SU-DHL-6 (cell line): ENCODE data around the gene OR2G3.

Experiments used
- H2AFZ ChIP-seq: fragments of 200-600 bp; sonication (generic); 2 replicates; pipeline ENCODE4 v1.6.1; 2014; ENCODE audit warnings: low read depth, mild to moderate bottlenecking, moderate library complexity, mixed read lengths, antibody characterized with exemption, low read length; ENCODE audit not compliant: severe bottlenecking
- H3F3A ChIP-seq: fragments of 200-600 bp; shearing (Covaris generic); 2 replicates; pipeline ENCODE4 v1.6.0; 2016; ENCODE audit warnings: antibody characterized with exemption, mild to moderate bottlenecking; ENCODE audit not compliant: insufficient read depth
- H3K27ac ChIP-seq: fragments of 200-600 bp; sonication (generic); 2 replicates; pipeline ENCODE4 v1.5.1; 2016; ENCODE audit warnings: low read depth, mild to moderate bottlenecking, low read length, moderate library complexity, mixed read lengths
- H3K27me3 ChIP-seq: fragments of 200-600 bp; sonication (generic), shearing (Covaris generic); 2 replicates; pipeline ENCODE4 v1.6.0; 2014; ENCODE audit warnings: mild to moderate bottlenecking, low read length
- H3K36me3 ChIP-seq: fragments of 200-600 bp; sonication (generic); 2 replicates; pipeline ENCODE4 v1.6.1; 2014; ENCODE audit warnings: mild to moderate bottlenecking, low read length, mixed read lengths
- H3K4me2 ChIP-seq: fragments of 300-600, 200-600 bp; shearing (Covaris generic), sonication (generic); 2 replicates; pipeline ENCODE4 v1.6.0; 2014; ENCODE audit warnings: low read length, low read depth, mild to moderate bottlenecking; ENCODE audit not compliant: poor library complexity, severe bottlenecking
- H3K4me3 ChIP-seq: fragments of 200-600 bp; sonication (generic); 2 replicates; pipeline ENCODE4 v1.5.1; 2014; ENCODE audit warnings: antibody characterized with exemption, low read length, mild to moderate bottlenecking, mixed read lengths; ENCODE audit not compliant: insufficient read depth, poor library complexity, severe bottlenecking
- H3K79me2 ChIP-seq: fragments of 200-600 bp; sonication (generic); 2 replicates; pipeline ENCODE4 v1.6.1; 2014; ENCODE audit warnings: mild to moderate bottlenecking, low read length, moderate library complexity; ENCODE audit not compliant: insufficient read depth
- H3K9ac ChIP-seq: fragments of 200-600 bp; sonication (generic); 2 replicates; pipeline ENCODE4 v1.7.0; 2014; ENCODE audit warnings: mild to moderate bottlenecking, low read length
- H3K9me2 ChIP-seq: fragments of 200-600 bp; sonication (generic); replicated peaks from 2 replicates; pipeline ENCODE4 v1.6.1; 2014; ENCODE audit warnings: low read length; ENCODE audit not compliant: insufficient read depth
- H3K9me3 ChIP-seq: fragments of 200-600 bp; sonication (generic); 2 replicates; pipeline ENCODE4 v1.6.1; 2014; ENCODE audit warnings: low read length, mixed read lengths; ENCODE audit not compliant: insufficient read depth
- H4K20me1 ChIP-seq: fragments of 200-600 bp; sonication (generic); 2 replicates; pipeline ENCODE4 v1.6.1; 2014; ENCODE audit warnings: low read depth, mild to moderate bottlenecking, antibody characterized with exemption, low read length, moderate library complexity, mixed read lengths
- EZH2phosphoT487 ChIP-seq: fragments of 200-600 bp; sonication (generic), shearing (Covaris generic); conservative IDR thresholded peaks from 2 replicates; pipeline ENCODE4 v1.6.1; 2018; ENCODE audit warnings: mild to moderate bottlenecking, antibody characterized with exemption, low read length, moderate library complexity, mixed read lengths
- TF ChIP-seq, protein P1 (sequence below): fragments of 200-600 bp; sonication (generic); IDR thresholded peaks from one replicate; pipeline ENCODE4 v1.5.1; 2017; ENCODE audit warnings: antibody characterized with exemption, mild to moderate bottlenecking, low read length, moderate library complexity; ENCODE audit not compliant: insufficient read depth, poor library complexity, severe bottlenecking

Gene OR2G3

DNA sequence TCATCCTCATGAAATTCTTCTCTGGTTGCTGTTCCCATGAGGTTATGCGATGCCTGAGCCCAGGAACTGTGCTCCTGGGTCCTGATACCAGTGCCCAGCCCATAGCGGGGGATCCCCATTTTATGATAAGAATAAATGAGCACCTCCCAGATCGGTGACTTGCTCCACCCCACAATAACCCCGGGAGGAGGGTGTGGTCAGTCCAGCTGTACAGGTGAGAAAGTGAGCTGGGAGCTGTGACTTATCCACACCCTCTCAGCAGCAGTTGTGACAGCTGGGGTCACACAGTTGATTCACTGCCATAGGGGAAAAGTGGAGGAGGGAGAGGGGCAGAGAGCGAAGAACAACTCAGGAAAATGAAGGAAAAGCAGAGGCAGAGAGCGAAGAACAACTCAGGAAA is 33.4 kb downstream of the OR2G3 start:
- Histone ChIP-seq H3K79me2 (no peaks in the 10 kb centered on the region), H2AFZ (no peak overlapping the region), H3K4me2 (no peak overlapping the region), H3K27me3 (no peaks in the 10 kb centered on the region; the same call in 1 of the 2 replicates), H3K4me3 (no peak overlapping the region), H3K27ac (no peak overlapping the region), H3K9ac (no peak overlapping the region), H4K20me1 (no peaks in the 10 kb centered on the region), H3K9me2 (no peaks in the 10 kb centered on the region), H3K9me3 (no peaks in the 10 kb centered on the region), H3F3A (no peaks in the 10 kb centered on the region), H3K36me3 (no peaks in the 10 kb centered on the region)
- TF ChIP-seq, protein P1, sequence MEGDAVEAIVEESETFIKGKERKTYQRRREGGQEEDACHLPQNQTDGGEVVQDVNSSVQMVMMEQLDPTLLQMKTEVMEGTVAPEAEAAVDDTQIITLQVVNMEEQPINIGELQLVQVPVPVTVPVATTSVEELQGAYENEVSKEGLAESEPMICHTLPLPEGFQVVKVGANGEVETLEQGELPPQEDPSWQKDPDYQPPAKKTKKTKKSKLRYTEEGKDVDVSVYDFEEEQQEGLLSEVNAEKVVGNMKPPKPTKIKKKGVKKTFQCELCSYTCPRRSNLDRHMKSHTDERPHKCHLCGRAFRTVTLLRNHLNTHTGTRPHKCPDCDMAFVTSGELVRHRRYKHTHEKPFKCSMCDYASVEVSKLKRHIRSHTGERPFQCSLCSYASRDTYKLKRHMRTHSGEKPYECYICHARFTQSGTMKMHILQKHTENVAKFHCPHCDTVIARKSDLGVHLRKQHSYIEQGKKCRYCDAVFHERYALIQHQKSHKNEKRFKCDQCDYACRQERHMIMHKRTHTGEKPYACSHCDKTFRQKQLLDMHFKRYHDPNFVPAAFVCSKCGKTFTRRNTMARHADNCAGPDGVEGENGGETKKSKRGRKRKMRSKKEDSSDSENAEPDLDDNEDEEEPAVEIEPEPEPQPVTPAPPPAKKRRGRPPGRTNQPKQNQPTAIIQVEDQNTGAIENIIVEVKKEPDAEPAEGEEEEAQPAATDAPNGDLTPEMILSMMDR = no peak
- no peak for TF ChIP-seq EZH2phosphoT487

DNA sequence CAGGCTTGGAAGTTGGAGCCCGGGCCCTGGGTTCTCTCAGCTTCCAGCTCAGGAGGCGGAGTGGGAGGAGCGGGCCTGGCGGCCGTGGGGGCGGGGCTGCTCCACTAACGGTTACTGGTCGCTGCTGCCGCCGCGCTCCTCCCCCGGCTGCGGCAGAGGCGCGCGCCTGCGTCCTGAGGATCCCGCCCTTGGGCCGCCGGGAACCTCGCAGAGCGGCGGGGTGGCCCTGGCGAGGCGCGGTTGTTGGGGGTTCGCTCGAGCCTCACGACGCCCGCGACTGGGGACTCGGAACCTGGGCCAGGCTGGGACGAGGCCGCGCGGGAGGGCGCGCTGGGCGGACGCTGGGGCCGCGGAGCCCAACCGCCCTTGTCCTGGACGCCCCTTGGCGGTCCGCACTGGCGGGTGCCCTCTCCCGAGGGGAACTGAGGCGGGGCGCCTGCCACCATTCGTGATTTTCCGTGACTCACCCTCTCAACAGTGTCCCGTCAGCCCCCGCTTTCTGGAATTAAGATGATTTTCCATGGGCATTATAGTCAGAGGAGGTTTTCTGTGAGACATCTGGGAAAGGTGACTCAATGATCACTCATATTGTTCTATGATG is 34.1 kb downstream of the OR2G3 start:
- H2AFZ ChIP-seq = no peak overlapping the region
- H3K4me3 ChIP-seq = no peak overlapping the region
- H3F3A ChIP-seq = no peaks in the 10 kb centered on the region
- H3K9me2 ChIP-seq = no peaks in the 10 kb centered on the region
- no peaks in the 10 kb centered on the region; the same call in 1 of the 2 replicates for H3K27me3 ChIP-seq
- TF ChIP-seq, protein P1 = no peak
- no peaks in the 10 kb centered on the region for H3K79me2 ChIP-seq
- no peaks in the 10 kb centered on the region for H4K20me1 ChIP-seq
- H3K27ac ChIP-seq = no peak overlapping the region
- H3K4me2 ChIP-seq = no peak overlapping the region
- no peaks in the 10 kb centered on the region for H3K9me3 ChIP-seq
- H3K36me3 ChIP-seq = no peaks in the 10 kb centered on the region
- no peak overlapping the region for H3K9ac ChIP-seq

DNA sequence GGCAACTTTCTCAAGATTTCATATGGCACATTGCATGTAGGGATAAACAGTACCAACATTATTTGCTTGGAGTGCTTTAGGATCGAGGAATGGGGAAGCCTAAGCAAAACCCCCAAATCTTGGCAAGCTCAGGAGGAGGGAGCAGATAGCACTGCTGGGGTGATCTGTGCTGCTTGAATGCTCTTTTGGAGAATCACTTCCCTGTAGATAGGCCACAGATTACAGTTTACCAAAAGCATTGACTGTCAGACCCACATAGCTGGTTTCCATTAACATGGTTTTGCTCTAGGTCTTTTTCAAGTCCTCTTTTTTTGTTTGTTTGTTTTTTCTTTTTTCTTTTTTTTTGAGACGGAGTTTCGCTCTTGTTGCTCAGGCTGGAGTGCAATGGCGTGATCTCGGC is 37.4 kb downstream of the OR2G3 start:
- H3K27ac ChIP-seq = no peak overlapping the region
- H3K9ac ChIP-seq = no peak overlapping the region
- no peaks in the 10 kb centered on the region for H4K20me1 ChIP-seq
- H3K36me3 ChIP-seq = no peaks in the 10 kb centered on the region
- no peaks in the 10 kb centered on the region for H3F3A ChIP-seq
- H3K4me3 ChIP-seq = no peak overlapping the region
- no peak overlapping the region for H3K4me2 ChIP-seq
- no peaks in the 10 kb centered on the region for H3K9me3 ChIP-seq
- TF ChIP-seq, protein P1 = no peak
- TF ChIP-seq EZH2phosphoT487 = no peak
- H3K27me3 ChIP-seq = no peaks in the 10 kb centered on the region; the same call in 1 of the 2 replicates
- no peaks in the 10 kb centered on the region for H3K79me2 ChIP-seq
- H3K9me2 ChIP-seq = no peaks in the 10 kb centered on the region
- H2AFZ ChIP-seq = no peak overlapping the region
